NK-92 (cell line): Measurements from ENCODE around the gene MSANTD7.
A peak's percentile ranks its signal among the peaks of the same experiment; 100 is the strongest.
"Not testable (repeated sequence)": the region's sequence is repeated elsewhere in the genome, so short reads cannot be mapped to it uniquely, and the experiment has no call there.

Experiments
- DNase-seq: peaks from one replicate; lab custom pipeline; 2025; ENCODE audit not compliant: unreplicated experiment; lab: John Stamatoyannopoulos, UW

Gene MSANTD7

DNA sequence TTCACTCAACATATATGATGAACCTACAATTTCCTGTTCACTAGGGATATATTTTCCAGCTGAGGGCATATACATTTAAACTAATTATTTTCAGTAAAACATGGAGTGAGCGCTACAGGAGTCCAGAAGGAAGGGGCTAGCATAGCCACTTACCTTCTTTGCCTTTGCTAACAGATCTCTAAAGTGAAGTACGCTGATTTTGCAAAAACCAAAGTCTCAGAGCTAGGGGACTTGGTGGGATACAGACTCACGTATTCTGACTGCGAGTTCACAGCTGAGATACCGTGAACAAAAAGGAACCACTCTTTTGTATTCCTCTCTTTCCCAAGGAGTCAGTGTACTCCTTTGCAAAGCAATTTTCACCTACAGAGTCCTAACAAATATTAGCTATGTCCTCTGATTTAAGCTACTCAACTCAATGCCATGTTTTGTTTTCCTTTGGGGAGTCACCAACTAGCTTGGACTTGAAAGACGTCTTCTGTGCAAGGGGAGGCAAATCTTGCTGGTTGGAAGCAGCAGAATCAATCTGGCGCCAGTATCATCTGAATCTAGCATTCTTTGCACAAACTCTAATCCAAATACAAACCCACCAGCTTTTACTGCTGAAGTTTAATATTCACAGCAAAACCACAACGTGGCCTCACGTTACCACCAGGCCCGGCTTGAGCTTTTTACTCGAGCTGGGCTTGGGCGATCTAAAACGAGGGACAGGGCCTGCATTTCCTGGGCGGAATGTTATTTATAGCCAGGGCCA is 926 bp upstream of the MSANTD7 start:
- DNase-seq: no peak

DNA sequence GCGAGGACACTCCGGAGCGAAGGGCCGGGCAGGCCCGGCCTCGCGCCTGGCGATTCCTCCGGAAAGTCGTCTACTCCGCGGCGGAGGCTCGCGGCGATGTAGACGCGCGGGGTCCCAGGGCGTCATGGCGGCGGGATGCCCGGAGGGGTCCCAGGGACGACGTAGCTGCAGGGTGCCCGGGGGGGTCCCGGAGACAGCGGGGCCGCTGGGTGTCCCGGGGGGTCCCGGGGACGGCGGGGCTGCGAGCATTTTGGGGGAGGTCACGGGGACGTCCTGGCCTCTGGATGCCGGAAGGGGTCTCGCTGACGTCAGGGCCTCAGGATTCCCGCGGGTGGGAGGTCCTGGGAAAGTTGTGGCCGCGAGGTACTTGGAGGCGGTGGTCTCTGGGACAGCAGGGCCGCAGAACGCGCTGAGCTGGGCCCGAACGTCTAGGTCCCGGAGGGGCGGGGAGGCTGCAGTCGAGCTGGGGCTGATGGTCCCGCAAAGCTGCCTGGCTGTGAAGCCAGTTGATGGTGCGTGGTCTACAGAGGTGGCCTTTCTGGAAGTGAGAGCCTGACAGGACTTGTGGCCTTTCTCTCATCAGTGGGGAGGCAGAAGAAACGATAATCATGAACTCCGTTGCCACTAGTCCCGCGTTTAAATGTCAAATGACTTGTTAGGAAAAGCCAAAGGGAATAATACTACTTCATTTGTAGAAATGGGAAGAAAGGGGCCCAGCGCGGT is 637 bp downstream of the MSANTD7 start:
- no peak for DNase-seq

DNA sequence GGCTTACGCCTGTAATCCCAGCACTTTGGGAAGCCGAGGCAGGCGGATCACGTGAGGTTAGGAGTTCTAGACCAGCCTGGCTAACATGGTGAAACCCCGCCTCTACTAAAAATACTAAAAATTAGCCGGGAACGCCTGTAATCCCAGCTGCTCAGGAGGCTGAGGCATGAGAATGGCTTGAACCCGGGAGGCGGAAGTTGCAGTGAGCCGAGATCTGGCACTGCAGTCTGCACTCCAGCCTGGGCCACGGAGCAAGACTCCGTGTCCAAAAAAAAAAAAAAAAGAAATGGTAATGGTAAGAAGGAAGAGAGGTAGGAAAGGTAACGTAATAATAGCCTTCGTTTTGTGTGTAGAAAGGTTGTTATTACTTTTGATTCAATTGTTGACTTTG is 1.2 kb downstream of the MSANTD7 start:
- no peak for DNase-seq

DNA sequence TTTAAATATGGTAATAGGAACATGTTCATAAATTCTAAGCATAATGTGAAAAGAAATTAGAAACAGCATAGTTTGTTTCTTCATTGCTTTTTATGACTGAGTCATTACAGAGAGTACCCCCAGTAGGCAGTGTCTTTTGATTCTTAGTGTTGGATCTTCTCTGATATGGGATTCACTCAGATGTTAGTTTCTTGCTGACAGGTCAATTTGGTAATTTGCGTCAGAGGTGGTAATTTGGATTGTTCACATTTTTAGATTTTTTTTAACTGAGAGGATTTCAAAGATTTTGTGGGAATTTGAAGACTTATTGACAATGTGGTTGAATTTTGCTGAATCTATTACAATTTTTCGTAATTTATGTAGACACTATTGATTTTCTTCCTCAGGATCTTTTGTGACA is 2.1 kb downstream of the MSANTD7 start:
- DNase-seq: no peak

DNA sequence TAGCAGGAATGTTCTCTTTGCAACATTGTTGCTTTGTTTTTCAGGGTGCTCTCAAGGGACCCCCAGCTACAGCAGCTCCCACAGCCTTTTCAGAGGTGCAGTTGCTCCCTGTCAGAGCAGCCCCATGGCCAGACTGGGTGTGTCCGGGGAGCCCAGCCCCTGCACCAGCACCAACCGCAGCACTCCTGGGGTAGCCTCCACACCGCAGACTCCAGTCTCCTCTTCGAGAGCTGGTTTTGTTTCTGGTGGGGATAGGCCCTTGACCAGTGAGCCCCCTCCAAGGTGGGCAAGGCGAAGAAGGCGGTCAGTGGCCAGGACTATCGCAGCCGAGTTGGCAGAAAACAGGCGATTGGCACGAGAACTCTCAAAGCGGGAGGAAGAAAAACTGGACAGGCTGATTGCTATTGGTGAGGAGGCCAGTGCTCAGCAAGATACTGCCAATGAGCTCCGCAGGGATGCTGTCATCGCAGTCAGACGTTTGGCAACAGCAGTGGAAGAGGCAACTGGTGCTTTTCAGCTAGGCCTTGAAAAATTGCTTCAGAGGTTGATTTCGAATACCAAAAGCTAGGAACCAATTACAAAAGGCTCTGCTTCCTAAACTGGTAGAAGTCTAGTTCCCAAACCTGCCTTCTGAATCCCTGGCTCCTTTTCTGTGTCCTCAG is 5.4 kb downstream of the MSANTD7 start:
- DNase-seq: no peak

DNA sequence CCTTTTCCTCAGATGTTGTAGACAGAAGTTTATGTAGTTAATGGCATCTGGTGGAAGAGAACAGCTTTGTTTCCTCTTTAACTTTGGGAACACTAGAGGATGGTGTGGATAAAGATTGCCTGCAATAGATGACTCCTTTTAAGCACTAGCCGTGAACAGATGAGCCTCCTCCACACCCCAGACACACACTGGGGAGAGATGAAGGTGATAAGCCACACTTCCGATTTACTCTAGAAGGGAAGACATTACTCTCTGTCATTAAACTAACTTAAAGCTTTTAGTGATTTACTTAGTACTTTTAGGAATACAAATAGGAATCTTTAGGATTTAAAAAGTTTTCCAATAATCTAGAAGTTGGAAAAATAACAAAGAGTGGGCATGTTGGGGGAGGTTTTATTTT is 6.8 kb downstream of the MSANTD7 start:
- no peak for DNase-seq

DNA sequence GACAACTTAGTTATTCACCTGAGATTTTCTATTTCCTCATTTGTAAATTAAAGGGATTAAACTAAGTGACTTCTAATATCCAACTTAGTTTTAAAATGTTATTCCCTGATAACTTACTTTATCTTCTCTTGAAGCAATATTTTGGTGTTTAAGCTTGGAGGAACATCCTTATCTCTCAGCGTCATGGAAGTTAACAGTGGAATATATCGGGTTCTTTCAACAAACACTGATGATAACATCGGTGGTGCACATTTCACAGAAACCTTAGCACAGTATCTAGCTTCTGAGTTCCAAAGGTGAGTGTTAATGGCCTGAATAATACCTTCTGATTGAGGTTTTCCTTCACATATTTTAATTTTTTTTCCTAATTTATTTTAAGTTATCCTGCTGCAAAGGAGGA is 14.1 kb downstream of the MSANTD7 start:
- no peak for DNase-seq

DNA sequence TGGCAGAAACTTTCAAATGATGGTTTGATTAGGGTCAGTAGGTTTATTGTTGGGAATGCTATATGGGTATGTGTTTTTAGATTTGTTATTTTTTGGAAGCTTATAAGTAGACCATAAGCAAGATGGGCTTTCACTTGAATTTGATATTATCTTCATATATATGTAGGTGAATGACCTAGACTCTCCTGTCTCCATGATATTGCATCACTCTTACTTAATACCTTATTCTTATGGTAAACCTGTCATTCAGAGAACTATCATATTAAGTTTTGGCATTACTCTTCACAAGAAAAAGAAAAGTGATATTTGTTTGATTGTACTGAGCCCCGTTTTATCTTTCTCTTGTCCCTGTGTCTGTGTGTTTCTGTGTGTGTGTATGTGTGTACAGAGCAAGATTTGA is 17.3 kb downstream of the MSANTD7 start:
- no peak for DNase-seq

DNA sequence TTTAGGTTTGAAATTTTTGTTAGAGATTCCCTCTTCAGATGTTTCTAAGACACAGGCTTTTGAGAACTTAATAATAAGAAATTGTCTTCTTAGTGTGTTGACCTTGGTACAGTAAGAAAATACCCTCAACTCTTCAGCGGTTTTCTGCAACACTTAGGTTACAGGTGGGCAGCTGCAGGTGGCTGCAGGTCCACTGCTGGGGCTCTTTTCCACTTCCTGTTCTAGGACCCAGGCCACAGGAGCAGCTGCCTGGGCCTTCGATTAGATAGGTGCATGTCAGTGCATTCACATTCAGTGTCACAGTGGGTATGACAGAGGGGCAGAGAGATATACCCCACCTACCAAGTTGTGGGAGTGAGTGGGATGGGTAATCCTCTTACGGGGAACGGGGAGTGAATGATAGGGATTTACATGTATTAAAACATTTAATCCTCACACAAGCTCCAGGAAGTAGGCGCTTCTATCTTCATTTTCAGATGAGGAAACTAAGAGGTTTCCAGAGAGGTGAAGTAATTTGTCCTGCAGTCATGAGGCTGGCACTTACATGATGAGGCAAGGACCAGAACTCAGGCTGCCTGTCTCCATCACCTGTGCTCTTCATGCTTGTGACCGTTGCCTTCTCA is 20.3 kb downstream of the MSANTD7 start:
- DNase-seq: no peak

DNA sequence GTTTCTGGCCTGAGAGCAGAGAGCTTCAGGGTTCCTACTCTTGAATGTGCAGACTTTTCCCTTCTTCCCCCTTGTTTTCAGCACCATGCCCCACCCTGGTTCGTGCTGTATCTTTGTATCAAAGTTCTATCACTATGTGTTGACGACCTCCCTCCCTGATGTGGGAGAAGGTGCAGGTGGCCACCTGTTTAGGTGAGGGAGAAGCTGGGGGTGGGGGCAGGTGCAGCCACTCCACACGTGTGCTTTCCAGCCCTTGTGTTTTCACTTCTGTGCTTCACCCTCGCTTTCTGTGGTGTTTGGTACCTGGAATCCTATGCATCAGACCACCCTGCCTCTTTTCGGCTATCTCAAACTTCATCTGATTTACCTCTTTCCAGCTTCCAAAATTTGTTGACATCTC is 20.9 kb downstream of the MSANTD7 start:
- DNase-seq: no peak

DNA sequence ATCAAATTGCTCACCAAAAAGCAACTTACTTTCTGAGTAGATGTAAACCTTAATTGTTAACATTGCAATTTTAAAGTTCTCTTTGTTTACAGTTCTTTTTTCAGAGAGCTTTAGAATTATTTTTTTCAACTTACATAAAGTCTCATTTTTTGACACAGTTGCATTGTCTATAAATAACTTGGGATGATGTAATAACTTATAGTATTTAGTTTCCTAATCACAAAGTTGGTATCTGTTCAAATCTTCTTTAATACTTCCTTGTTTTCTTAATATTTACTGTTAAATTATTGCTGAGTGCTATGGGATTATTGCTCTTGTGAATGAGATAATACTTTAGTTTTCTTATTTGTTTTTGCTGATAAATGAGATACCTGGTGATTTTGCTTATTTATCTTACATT is 21.7 kb downstream of the MSANTD7 start:
- DNase-seq: no peak

DNA sequence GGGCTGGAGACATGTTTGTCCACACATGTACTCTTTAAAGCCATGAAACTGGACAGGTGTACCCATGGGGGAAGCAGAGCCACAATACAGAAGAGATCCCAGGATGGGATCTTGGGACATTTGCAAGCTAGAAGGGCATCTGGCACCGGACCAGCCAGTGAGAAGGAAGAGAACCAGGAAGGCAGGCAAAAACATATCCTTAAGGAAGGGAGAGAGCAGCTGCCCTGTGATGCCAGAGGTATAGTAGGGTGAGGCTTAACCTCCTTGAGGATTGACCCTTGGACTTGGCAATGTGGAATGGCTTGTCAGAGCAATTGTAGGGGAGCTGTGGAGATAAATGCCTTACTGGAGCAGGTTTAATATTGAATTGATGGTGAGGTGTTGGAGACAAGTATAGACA is 22.7 kb downstream of the MSANTD7 start:
- DNase-seq: no peak

DNA sequence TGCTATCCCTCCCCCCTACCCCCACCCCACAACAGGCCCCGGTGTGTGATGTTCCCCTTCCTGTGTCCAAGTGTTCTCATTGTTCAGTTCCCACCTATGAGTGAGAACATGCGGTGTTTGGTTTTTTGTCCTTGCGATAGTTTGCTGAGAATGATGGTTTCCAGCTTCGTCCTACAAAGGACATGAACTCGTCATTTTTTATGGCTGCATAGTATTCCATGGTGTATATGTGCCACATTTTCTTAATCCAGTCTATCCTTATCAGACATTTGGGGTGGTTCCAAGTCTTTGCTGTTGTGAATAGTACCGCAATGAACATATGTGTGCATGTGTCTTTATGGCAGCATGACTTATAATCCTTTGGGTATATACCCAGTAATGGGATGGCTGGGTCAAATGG is 26.4 kb downstream of the MSANTD7 start:
- not testable (repeated sequence) for DNase-seq

DNA sequence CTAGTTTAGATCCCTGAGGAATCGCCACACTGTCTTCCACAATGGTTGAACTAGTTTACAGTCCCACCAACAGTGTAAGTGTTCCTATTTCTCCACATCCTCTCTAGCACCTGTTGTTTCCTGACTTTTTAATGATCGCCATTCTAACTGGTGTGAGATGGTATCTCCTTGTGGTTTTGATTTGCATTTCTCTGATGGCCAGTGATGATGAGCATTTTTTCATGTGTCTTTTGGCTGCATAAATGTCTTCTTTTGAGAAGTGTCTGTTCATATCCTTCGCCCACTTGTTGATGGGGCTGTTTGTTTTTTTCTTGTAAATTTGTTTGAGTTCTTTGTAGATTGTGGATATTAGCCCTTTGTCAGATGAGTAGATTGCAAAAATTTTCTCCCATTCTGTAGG is 26.8 kb downstream of the MSANTD7 start:
- DNase-seq: not testable (repeated sequence)

DNA sequence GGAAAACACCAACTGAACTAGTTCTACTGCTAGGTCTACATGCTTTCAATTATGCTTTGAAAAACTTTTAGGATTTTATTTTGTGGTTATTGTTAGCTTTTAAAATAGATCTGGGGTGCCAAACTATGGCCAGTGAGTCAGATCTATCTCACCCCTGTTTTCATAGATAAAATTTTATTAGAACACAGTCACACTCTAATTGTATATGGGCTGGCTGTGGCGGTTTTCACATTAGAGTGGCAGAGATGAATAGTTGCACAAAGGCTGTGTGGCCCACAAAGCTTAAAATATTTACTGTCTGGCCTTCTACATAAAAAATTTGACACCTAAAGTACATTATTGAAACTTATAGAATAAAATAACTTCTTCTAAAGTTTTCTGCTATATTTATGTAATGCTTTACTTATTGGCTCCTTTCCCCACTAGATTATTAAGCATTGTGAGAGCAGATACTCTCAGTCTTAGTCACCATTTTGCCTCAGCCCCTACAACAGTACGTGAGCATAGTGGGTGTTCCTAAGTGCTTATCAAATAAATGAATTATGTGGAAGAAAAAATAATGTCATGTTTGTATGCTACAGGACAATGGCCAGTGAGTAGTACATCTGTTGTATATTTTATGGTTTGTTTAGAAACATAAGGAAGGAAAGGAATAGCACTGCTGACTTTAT is 35.1 kb downstream of the MSANTD7 start:
- no peak for DNase-seq

DNA sequence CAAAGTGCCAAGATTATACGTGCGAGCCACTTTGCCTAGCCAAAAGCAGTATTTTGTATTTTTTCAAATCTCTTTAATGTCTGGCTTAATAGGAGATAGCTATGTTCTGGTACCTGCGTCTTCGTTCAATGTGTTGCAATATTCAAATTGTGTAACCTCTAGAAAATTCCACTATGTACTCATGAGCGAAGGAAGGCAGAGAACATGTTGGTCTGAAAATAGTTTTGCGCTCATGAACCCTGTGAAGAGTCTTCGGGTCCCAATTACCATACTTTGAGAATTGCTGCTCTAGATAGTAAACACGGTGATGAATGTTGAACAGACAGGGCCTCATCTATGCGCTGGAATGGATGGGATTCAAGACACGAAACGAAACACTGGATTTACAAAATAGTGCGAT is 37.8 kb downstream of the MSANTD7 start:
- DNase-seq: no peak

DNA sequence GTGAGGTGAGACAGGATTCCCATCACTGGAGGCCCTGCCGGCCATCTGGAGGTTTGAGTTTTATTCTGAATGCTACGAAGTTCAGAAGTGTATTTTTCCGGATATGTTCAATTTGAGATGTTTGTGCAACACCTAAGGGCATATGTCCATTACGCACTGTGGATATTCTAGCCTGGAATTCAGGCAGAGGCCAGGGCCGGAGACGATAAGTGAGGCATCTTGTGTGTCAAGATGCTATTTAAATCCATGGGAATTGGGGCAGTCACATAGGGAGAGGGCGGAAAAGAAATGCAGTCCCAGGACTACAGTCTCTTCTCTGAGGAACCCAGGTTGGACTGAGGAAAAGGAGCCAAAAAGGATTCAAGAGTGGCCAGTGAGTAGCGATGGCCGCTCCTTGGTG is 38.7 kb downstream of the MSANTD7 start:
- DNase-seq: no peak

DNA sequence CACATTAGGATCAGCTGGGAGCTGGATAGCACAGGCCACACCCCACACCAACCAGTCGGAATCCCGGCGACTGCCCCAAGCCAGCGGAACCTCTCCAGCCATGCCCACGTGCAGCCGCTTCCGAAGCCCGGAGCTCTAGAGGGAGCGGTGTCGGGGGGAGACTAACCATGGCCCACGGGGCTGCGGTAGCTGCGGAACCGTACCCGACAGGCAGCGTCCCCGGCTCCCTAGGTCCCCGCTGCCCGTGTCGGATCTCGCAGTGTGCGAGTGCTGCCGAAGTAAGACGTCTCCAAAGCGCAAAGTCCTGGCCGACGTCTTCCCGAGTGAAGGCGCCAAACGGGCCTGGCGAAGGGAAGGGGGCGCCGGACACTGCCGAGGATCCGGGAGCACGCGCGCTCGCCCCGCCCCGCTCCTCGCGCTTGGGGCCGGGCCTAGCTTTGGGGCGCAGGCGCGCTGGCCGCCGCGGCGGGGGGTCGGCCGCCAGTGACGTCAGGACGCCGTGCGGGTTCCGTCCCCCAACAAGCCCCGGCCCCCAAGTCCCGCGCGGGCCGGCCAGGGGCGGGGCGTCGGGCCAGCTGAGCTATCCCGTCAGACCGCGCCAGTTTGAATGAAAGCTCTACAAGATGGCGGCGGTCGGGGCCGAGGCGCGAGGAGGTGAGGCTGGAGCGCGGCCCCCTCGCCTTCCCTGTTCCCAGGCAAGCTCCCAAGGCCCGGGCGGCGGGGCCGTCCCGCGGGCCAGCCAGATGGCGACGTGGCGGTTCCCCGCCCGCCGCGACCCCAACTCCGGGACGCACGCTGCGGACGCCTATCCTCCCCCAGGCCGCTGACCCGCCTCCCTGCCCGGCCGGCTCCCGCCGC is 40.4 kb downstream of the MSANTD7 start, which contains the start of gene SUV39H2:
TSS of gene SUV39H2 (plus strand) at position 601 of the 858 bp plus-strand sequence. CDS start at position 624, 23 bp downstream.
- DNase-seq: peak; percentile 12

DNA sequence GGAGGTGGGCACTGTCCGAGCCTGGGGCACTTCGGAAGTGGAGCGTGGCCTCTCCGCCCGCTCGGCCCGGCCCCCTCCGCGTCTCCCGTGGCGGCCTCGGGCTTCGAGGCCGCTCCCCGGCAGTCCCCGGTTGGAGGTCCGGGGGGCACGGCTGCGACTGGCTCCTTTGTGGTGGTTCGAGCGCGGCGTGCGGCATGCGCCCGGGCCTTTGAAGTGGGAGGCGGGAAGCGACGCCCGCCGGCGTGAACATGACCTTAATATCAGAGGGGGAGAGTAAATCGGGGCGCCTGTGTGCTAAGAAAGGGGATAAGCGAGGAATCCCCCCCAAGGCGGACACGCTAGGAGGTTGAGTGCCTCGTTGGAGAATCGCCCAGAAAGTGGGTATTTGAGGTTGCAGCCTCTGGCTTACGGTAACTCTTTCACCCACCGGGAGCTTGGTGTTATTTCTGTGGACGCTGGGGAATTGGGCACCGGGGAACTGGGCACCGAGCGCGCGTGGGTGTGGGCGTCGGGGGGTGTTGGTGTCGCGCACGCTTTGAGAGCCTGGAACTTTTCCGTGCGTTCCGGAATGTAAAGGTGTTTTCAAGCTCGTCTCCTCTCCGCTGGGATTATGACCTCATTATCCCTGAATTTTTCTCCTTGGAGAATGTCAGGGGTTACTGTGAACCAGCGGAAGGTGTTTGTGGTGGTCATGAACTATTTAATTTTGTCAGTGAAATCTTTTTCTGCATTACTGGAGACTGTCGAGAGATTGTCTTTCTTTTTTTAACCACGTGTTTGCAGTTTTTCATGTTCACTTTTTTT is 41.2 kb downstream of the MSANTD7 start:
- no peak for DNase-seq

DNA sequence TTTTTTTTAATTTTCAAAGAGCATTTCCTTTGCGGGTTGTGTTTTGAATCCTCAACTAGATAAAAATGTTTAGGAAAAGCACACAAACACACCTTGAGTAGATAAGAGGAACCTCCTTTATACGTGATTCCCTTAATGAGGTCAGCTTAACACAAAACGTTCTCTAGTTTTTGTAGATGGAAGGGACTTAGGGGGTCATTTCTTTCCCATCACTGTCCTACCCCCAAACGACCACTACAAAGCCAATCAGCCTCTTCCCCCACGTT is 41.8 kb downstream of the MSANTD7 start:
- no peak for DNase-seq
